Natural killer cell (primary cell): ENCODE results near the gene GRM2. TPM values are rescaled to one million over a fixed set of nuclear protein-coding genes. Genes with fewer than 3 reads are reported as not detected.

Experiments used
- ATAC-seq, 3 donors: fragments of 150-1000 bp in 2 of 3; fragments of 200-7000 bp in 1 of 3; cut with Tn5 transposase; 1 replicate in 1 of 3; 2 replicates in 2 of 3; pipeline ENCODE4 v1.10.0; 2021; ENCODE audit warnings: mild to moderate bottlenecking in 2 of 3, moderate library complexity in 2 of 3
- DNase-seq, 2 donors: peaks; one replicate each; pipeline versions ENCODE4 v3.0.0 to v3.0.0-alpha.2; 2013 to 2021; ENCODE audit warnings: mixed read lengths in 1 of 2
- H3K27ac ChIP-seq: one replicate; pipeline ENCODE4 v1.5.1; 2013; ENCODE audit warnings: mild to moderate bottlenecking, low read length
- H3K27me3 ChIP-seq: one replicate; pipeline ENCODE4 v1.6.1; 2013; ENCODE audit warnings: low read length; ENCODE audit not compliant: control insufficient read depth, insufficient read depth
- H3K36me3 ChIP-seq: one replicate; pipeline ENCODE4 v1.6.1; 2013; ENCODE audit warnings: low read length; ENCODE audit not compliant: control insufficient read depth, insufficient read depth
- H3K4me1 ChIP-seq: one replicate; pipeline ENCODE4 v1.6.1; 2013; ENCODE audit warnings: low read length; ENCODE audit not compliant: control insufficient read depth, insufficient read depth
- H3K4me3 ChIP-seq: one replicate; pipeline ENCODE4 v1.5.1; 2013; ENCODE audit warnings: low read length
- H3K9me3 ChIP-seq: one replicate; pipeline ENCODE4 v1.6.1; 2013; ENCODE audit warnings: low read length; ENCODE audit not compliant: control insufficient read depth, insufficient read depth
- H3K27ac Mint-ChIP-seq, 2 donors: one replicate each; pipeline ENCODE4 v1.8.0; 2022; ENCODE audit warnings: mild to moderate bottlenecking in 2 of 2, mixed read lengths in 2 of 2, moderate library complexity in 1 of 2
- H3K27me3 Mint-ChIP-seq, 2 donors: one replicate each; pipeline ENCODE4 v1.8.0; 2022; ENCODE audit warnings: low read depth in 2 of 2, mixed read lengths in 2 of 2
- H3K36me3 Mint-ChIP-seq: one replicate; pipeline ENCODE4 v1.8.0; 2022; ENCODE audit warnings: mixed read lengths
- H3K4me1 Mint-ChIP-seq, 2 donors: one replicate each; pipeline ENCODE4 v1.8.0; 2022; ENCODE audit warnings: mixed read lengths in 2 of 2
- H3K4me3 Mint-ChIP-seq: one replicate; pipeline ENCODE4 v1.8.0; 2022; ENCODE audit warnings: mild to moderate bottlenecking, moderate library complexity, mixed read lengths
- H3K9me3 Mint-ChIP-seq, 2 donors: one replicate each; pipeline ENCODE4 v1.8.0; 2022; ENCODE audit warnings: mixed read lengths in 2 of 2
- CTCF ChIP-seq: fragments of 200-600 bp; IDR thresholded peaks from one replicate; pipeline ENCODE4 v1.8.0; 2022; ENCODE audit warnings: antibody characterized with exemption
- WGBS: methylation state at CpG from one replicate; pipeline ENCODE4 v1.1.7; 2013; ENCODE audit warnings: missing lambda C conversion rate; ENCODE audit not compliant: insufficient coverage; 5-methylcytosine and 5-hydroxymethylcytosine counted together
- intact Hi-C: fragments of 100-400 bp; cut with micrococcal nuclease; formaldehyde crosslinking; loops from one replicate; pipeline ENCODE4 v1.14.2; 2022
- total RNA-seq, 4 donors: library from RNA; stranded (reverse); fragments of 120-200 nt in 1 of 4; gene quantifications; one replicate each; pipeline versions ENCODE4 v1.2.3 to v1.2.4, GENCODE V29; 2013 to 2022

The GRM2 gene
- total RNA-seq, 3 donors from 2014 or later (not counting 1 experiment from before 2014, with no cell fraction given) = 5.6 to 8.0 (median 7.4) TPM

DNA sequence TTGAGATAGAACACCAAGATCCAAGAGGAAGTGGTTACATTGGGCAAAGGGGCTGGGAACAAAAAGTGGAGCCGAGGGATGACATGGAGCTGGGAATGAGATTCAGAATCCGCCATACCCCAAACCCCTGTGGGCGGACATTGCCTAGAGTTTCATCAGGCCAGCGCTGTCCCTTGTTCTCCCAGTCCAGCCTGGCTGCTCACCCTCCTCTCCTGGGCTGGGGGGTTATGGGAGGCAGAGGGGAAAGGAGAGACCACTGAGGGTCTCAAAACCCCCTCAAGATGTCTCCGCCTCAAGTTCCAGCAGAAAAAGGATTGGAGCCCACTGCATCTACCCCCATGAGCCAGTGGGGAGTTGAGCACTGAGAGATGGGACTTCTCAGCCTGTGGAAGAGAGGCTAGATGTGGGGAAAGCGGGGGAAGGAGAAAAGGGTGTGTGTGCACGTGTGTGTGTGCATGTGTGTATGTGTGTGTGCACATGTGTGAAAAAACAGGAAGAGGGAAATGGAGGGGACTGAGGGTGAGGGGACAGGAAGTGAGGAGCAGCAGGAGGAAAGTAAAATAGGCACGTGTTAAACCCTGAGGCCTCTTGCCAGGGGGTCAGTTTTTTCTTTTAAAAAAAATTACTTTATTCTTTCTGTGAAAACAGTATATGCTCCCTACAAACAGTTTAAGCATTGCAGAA is 14.3 kb downstream of the GRM2 start:
- no peaks in the 10 kb centered on the region for H3K27me3 Mint-ChIP-seq
- H3K4me1 Mint-ChIP-seq = peaks cover 13 to 24% of the 10 kb centered on the region in 2 donors
- WGBS = 84% methylated on average over 7 of the region's 8 CpGs
- intact Hi-C loops = no loop called here
- no peaks in the 10 kb centered on the region for H3K36me3 Mint-ChIP-seq
- H3K27me3 ChIP-seq = no peaks in the 10 kb centered on the region
- ATAC-seq = no peak
- H3K27ac Mint-ChIP-seq = peak overlapping the region in 1 of 2 donors; percentile 40
- H3K36me3 ChIP-seq = no peaks in the 10 kb centered on the region
- H3K4me1 ChIP-seq = peaks cover 16% of the 10 kb centered on the region
- no peak for TF ChIP-seq CTCF
- no peak overlapping the region for H3K4me3 ChIP-seq
- no peak overlapping the region for H3K4me3 Mint-ChIP-seq
- H3K9me3 ChIP-seq = no peaks in the 10 kb centered on the region
- peak in 1 of 2 donors; percentile 17 for DNase-seq
- no peaks in the 10 kb centered on the region for H3K9me3 Mint-ChIP-seq
- H3K27ac ChIP-seq = no peak overlapping the region

DNA sequence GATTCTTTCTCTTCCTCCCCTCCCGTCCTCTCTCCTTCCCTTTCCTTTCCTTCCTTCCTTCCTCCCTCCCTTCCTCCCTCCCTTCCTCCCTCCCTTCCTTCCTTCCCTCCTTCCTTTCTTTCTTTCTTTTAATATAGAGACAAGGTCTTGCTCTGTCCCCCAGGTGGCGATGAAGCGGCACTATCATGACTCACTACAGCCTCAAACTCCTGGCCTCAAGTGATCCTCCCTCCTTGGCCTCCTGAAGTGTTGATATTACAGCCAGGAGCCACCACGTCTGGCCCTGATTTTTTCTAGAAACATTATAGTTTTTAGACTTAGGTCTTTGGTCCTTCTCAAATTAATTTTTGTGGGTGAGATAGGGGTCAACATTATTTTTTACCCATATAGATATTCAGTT is 15.5 kb downstream of the GRM2 start:
- Histone ChIP-seq H3K27ac (no peak overlapping the region), H3K36me3 (no peaks in the 10 kb centered on the region), H3K4me3 (no peak overlapping the region), H3K4me1 (peaks cover 16% of the 10 kb centered on the region), H3K27me3 (no peaks in the 10 kb centered on the region), H3K9me3 (no peaks in the 10 kb centered on the region)
- Mint-ChIP-seq H3K9me3 (no peaks in the 10 kb centered on the region), H3K27me3 (no peaks in the 10 kb centered on the region), H3K27ac (no peak overlapping the region), H3K4me1 (peaks cover 13 to 24% of the 10 kb centered on the region in 2 donors), H3K36me3 (no peaks in the 10 kb centered on the region), H3K4me3 (no peak overlapping the region)
- ATAC-seq (no peak), DNase-seq (no peak)
- TF ChIP-seq CTCF = no peak
- intact Hi-C loops = no loop called here
- 91% methylated on average over 4 of the region's 4 CpGs for WGBS

- H3K27me3 Mint-ChIP-seq = peaks cover 7 to 11% of the 10 kb centered on the region in 2 donors
- no peak overlapping the region for H3K27ac ChIP-seq
- H3K4me1 Mint-ChIP-seq = no peaks in the 10 kb centered on the region
- no peaks in the 10 kb centered on the region for H3K27me3 ChIP-seq
- no peak for DNase-seq
- no peak overlapping the region for H3K4me3 Mint-ChIP-seq
- H3K4me3 ChIP-seq = no peak overlapping the region
- no peaks in the 10 kb centered on the region for H3K36me3 ChIP-seq
- TF ChIP-seq CTCF = no peak
- H3K4me1 ChIP-seq = no peaks in the 10 kb centered on the region
- no peaks in the 10 kb centered on the region for H3K9me3 Mint-ChIP-seq
- no peaks in the 10 kb centered on the region for H3K9me3 ChIP-seq
- H3K27ac Mint-ChIP-seq = no peak overlapping the region
- no peaks in the 10 kb centered on the region for H3K36me3 Mint-ChIP-seq
- no peak for ATAC-seq
- intact Hi-C loops = no loop called here
These were observed 20.6 kb downstream of the GRM2 start for GRCh38 chr3:51727500-51727899.

DNA sequence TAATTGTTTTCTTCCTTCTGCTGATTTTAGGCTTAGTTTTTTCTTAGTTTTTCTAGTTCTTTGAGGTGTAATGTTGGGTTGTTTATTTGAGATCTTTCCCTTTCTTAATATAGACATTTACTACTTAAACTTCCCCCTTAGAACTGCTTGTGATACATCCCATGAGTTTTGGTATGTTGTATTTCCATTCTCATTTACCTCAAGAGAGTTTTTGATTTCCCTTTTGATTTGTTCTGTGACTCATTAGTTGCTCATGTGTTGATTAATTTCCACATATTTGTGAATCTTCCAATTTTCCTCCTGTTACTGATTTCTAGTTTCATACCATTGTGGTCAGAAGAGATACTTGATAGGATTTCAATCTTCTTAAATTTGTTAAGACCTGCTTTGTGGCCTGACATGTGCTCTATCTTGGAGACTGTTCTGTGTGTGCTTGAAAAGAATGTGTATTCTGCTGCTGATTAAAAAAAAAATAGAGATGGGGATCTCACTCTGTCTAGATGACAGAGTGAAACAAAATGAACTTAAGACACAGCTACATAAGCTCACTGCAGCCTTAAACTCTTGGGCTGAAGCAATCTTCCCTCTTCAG is 22.3 kb downstream of the GRM2 start:
- Mint-ChIP-seq H3K4me1 (peaks cover 0 to 3% of the 10 kb centered on the region in 2 donors), H3K9me3 (no peaks in the 10 kb centered on the region), H3K4me3 (no peak overlapping the region), H3K27me3 (peaks cover 11% of the 10 kb centered on the region in 2 donors), H3K36me3 (no peaks in the 10 kb centered on the region), H3K27ac (no peak overlapping the region)
- H3K27me3 ChIP-seq = no peaks in the 10 kb centered on the region
- DNase-seq = no peak
- H3K27ac ChIP-seq = no peak overlapping the region
- TF ChIP-seq CTCF = no peak
- H3K36me3 ChIP-seq = no peaks in the 10 kb centered on the region
- H3K4me1 ChIP-seq = no peaks in the 10 kb centered on the region
- no peak for ATAC-seq
- intact Hi-C loops = no loop called here
- H3K4me3 ChIP-seq = no peak overlapping the region
- no peaks in the 10 kb centered on the region for H3K9me3 ChIP-seq
